ENCODE measurements around the gene TXLNB.

- TF ChIP-seq CTCF (IDR thresholded peaks at IDR 0.05) (no peak), POLR2A (IDR thresholded peaks at IDR 0.05) (no peak), EP300 (IDR thresholded peaks at IDR 0.05) (no peak)
Measured at GRCh38 chr6:139336488-139336887, 44.7 kb upstream of the TXLNB start.
